ENCODE measurements around the gene CELF3.

GRCh38 chr1:151720974-151721787 lies 4.6 kb upstream of the CELF3 start, which contains the start of gene RIIAD1:
- TF ChIP-seq POLR2A (IDR thresholded peaks at IDR 0.05) = no peak
- TF ChIP-seq CTCF (IDR thresholded peaks at IDR 0.05) = no peak
